ENCODE measurements around the gene NR3C2. TPM values are rescaled to one million over a fixed set of nuclear protein-coding genes. Genes with fewer than 3 reads are reported as not detected.

Gene NR3C2
- total RNA-seq, 5 donors from 2014 or later (not counting 1 experiment from before 2014, with no cell fraction given), result 33.5 to 60.4 (median 34.5) TPM

- no peak overlapping the region for H3K4me3 ChIP-seq (ENCODE audit: control insufficient read depth in 1 of 2, extremely low read depth in 1 of 2, low read length in 1 of 2)
- no peaks in the 10 kb centered on the region for H3K27me3 Mint-ChIP-seq
- ChIA-PET POLR2A (no interaction called here), CTCF (interaction anchor here in 1 of 2 donors (1.3 kb wide), 1 partner anchor 10 kb away, joined by 3 read pairs; no protein-coding TSS in a partner anchor)
- H3K4me3 Mint-ChIP-seq, result no peak overlapping the region
- no peaks in the 10 kb centered on the region for H3K36me3 ChIP-seq (ENCODE audit: control insufficient read depth in 2 of 2, extremely low read depth in 1 of 2, insufficient read depth in 1 of 2, low read length in 1 of 2)
- no peak for DNase-seq
- H3K4me1 ChIP-seq (ENCODE audit: control insufficient read depth in 1 of 2, extremely low read depth in 1 of 2, insufficient read depth in 2 of 2, low read length in 2 of 2), result no peaks in the 10 kb centered on the region
- no CpG with 5 or more reads among the region's 1 CpG for WGBS (ENCODE audit: insufficient coverage)
- peaks cover 38% of the 10 kb centered on the region for H3K36me3 Mint-ChIP-seq
- no peak for ATAC-seq (replicated peaks in 1 of 4)
- no peaks in the 10 kb centered on the region for H3K27me3 ChIP-seq (replicated peaks in 1 of 2; ENCODE audit: control insufficient read depth in 2 of 2, extremely low read depth in 1 of 2, insufficient read depth in 2 of 2, low read length in 1 of 2)
- no peaks in the 10 kb centered on the region for H3K9me3 ChIP-seq
- H3K27ac Mint-ChIP-seq, result no peak overlapping the region
- peaks cover 41 to 61% (median 47%) of the 10 kb centered on the region in 3 donors for H3K4me1 Mint-ChIP-seq
- no peaks in the 10 kb centered on the region for H3K9me3 Mint-ChIP-seq
- no peak overlapping the region for H3K27ac ChIP-seq (ENCODE audit: low read length)
These were observed 186.9 kb downstream of the NR3C2 start for GRCh38 chr4:148255344-148255720.

GRCh38 chr4:148254621-148255343, 187.4 kb downstream of the NR3C2 start:
- H3K36me3 Mint-ChIP-seq, result peaks cover 34% of the 10 kb centered on the region
- H3K27ac Mint-ChIP-seq, result no peak overlapping the region

GRCh38 chr4:148253768-148254167, 188.4 kb downstream of the NR3C2 start:
- H3K9me3 ChIP-seq, result no peaks in the 10 kb centered on the region
- WGBS (ENCODE audit: insufficient coverage), result 95% methylated on average over 3 of the region's 4 CpGs
- no peaks in the 10 kb centered on the region for H3K27me3 ChIP-seq (replicated peaks in 1 of 2; ENCODE audit: control insufficient read depth in 2 of 2, extremely low read depth in 1 of 2, insufficient read depth in 2 of 2, low read length in 1 of 2)
- no peak for ATAC-seq (replicated peaks in 1 of 4)
- CTCF ChIA-PET, result no interaction called here
- H3K4me1 ChIP-seq (ENCODE audit: control insufficient read depth in 1 of 2, extremely low read depth in 1 of 2, insufficient read depth in 2 of 2, low read length in 2 of 2), result no peaks in the 10 kb centered on the region
- no peak overlapping the region for H3K27ac ChIP-seq (ENCODE audit: low read length)
- Mint-ChIP-seq H3K4me3 (no peak overlapping the region), H3K27me3 (no peaks in the 10 kb centered on the region), H3K36me3 (peaks cover 28% of the 10 kb centered on the region), H3K27ac (no peak overlapping the region), H3K4me1 (peaks cover 46 to 57% (median 47%) of the 10 kb centered on the region in 3 donors), H3K9me3 (no peaks in the 10 kb centered on the region)
- H3K4me3 ChIP-seq (ENCODE audit: control insufficient read depth in 1 of 2, extremely low read depth in 1 of 2, low read length in 1 of 2), result no peak overlapping the region
- H3K36me3 ChIP-seq (ENCODE audit: control insufficient read depth in 2 of 2, extremely low read depth in 1 of 2, insufficient read depth in 1 of 2, low read length in 1 of 2), result no peaks in the 10 kb centered on the region
- POLR2A ChIA-PET, result no interaction called here
- no peak for DNase-seq

More at GRCh38 chr4:148254621-148255343, 187.4 kb downstream of the NR3C2 start:
- peaks cover 42 to 61% (median 48%) of the 10 kb centered on the region in 3 donors for H3K4me1 Mint-ChIP-seq
- ATAC-seq (replicated peaks in 1 of 4) (no peak), DNase-seq (no peak)
- no CpG with 5 or more reads among the region's 1 CpG for WGBS (ENCODE audit: insufficient coverage)
- Histone ChIP-seq H3K4me3 (ENCODE audit: control insufficient read depth in 1 of 2, extremely low read depth in 1 of 2, low read length in 1 of 2) (no peak overlapping the region), H3K27me3 (replicated peaks in 1 of 2; ENCODE audit: control insufficient read depth in 2 of 2, extremely low read depth in 1 of 2, insufficient read depth in 2 of 2, low read length in 1 of 2) (no peaks in the 10 kb centered on the region), H3K4me1 (ENCODE audit: control insufficient read depth in 1 of 2, extremely low read depth in 1 of 2, insufficient read depth in 2 of 2, low read length in 2 of 2) (no peaks in the 10 kb centered on the region), H3K9me3 (no peaks in the 10 kb centered on the region), H3K36me3 (ENCODE audit: control insufficient read depth in 2 of 2, extremely low read depth in 1 of 2, insufficient read depth in 1 of 2, low read length in 1 of 2) (no peaks in the 10 kb centered on the region), H3K27ac (ENCODE audit: low read length) (no peak overlapping the region)
- H3K27me3 Mint-ChIP-seq, result no peaks in the 10 kb centered on the region
- POLR2A ChIA-PET, result interaction anchor here in 1 of 2 donors (0.6 kb wide), 1 partner anchor 63 kb away, joined by 6 read pairs; no protein-coding TSS in a partner anchor
- CTCF ChIA-PET, result interaction anchor here in 1 of 2 donors (1.3 kb wide), 1 partner anchor 10 kb away, joined by 3 read pairs; no protein-coding TSS in a partner anchor
- H3K9me3 Mint-ChIP-seq, result no peaks in the 10 kb centered on the region
- no peak overlapping the region for H3K4me3 Mint-ChIP-seq

GRCh38 chr4:148248824-148249223, 193.4 kb downstream of the NR3C2 start:
- DNase-seq, result no peak
- no peak for ATAC-seq (replicated peaks in 1 of 4)
- Histone ChIP-seq H3K4me1 (ENCODE audit: control insufficient read depth in 1 of 2, extremely low read depth in 1 of 2, insufficient read depth in 2 of 2, low read length in 2 of 2) (no peaks in the 10 kb centered on the region), H3K36me3 (ENCODE audit: control insufficient read depth in 2 of 2, extremely low read depth in 1 of 2, insufficient read depth in 1 of 2, low read length in 1 of 2) (no peaks in the 10 kb centered on the region), H3K4me3 (ENCODE audit: control insufficient read depth in 1 of 2, extremely low read depth in 1 of 2, low read length in 1 of 2) (no peak overlapping the region), H3K27ac (ENCODE audit: low read length) (no peak overlapping the region), H3K27me3 (replicated peaks in 1 of 2; ENCODE audit: control insufficient read depth in 2 of 2, extremely low read depth in 1 of 2, insufficient read depth in 2 of 2, low read length in 1 of 2) (no peaks in the 10 kb centered on the region), H3K9me3 (no peaks in the 10 kb centered on the region)
- ChIA-PET CTCF (no interaction called here), POLR2A (no interaction called here)
- Mint-ChIP-seq H3K9me3 (no peaks in the 10 kb centered on the region), H3K4me1 (peaks cover 24 to 37% (median 25%) of the 10 kb centered on the region in 3 donors), H3K36me3 (peaks cover 12% of the 10 kb centered on the region), H3K27ac (no peak overlapping the region), H3K27me3 (no peaks in the 10 kb centered on the region), H3K4me3 (no peak overlapping the region)
- no CpG with 5 or more reads among the region's 4 CpGs for WGBS (ENCODE audit: insufficient coverage)

- no peak overlapping the region for H3K27ac Mint-ChIP-seq
- no CpG with 5 or more reads among the region's 3 CpGs for WGBS (ENCODE audit: insufficient coverage)
- Histone ChIP-seq H3K4me1 (ENCODE audit: control insufficient read depth in 1 of 2, extremely low read depth in 1 of 2, insufficient read depth in 2 of 2, low read length in 2 of 2) (no peaks in the 10 kb centered on the region), H3K9me3 (no peaks in the 10 kb centered on the region), H3K4me3 (ENCODE audit: control insufficient read depth in 1 of 2, extremely low read depth in 1 of 2, low read length in 1 of 2) (no peak overlapping the region), H3K27me3 (replicated peaks in 1 of 2; ENCODE audit: control insufficient read depth in 2 of 2, extremely low read depth in 1 of 2, insufficient read depth in 2 of 2, low read length in 1 of 2) (no peaks in the 10 kb centered on the region), H3K36me3 (ENCODE audit: control insufficient read depth in 2 of 2, extremely low read depth in 1 of 2, insufficient read depth in 1 of 2, low read length in 1 of 2) (no peaks in the 10 kb centered on the region), H3K27ac (ENCODE audit: low read length) (no peak overlapping the region)
- DNase-seq (no peak), ATAC-seq (replicated peaks in 1 of 4) (no peak)
- H3K36me3 Mint-ChIP-seq, result peaks cover 8% of the 10 kb centered on the region
- peaks cover 14 to 22% (median 18%) of the 10 kb centered on the region in 3 donors for H3K4me1 Mint-ChIP-seq
- no peak overlapping the region for H3K4me3 Mint-ChIP-seq
- no peaks in the 10 kb centered on the region for H3K27me3 Mint-ChIP-seq
- H3K9me3 Mint-ChIP-seq, result no peaks in the 10 kb centered on the region
- CTCF ChIA-PET, result interaction anchor here in 1 of 2 donors (0.9 kb wide), 1 partner anchor 11 kb away, joined by 3 read pairs; no protein-coding TSS in a partner anchor
- POLR2A ChIA-PET, result interaction anchor here in 1 of 2 donors (0.6 to 0.7 kb wide), 2 partner anchors 26 to 199 kb away, joined by 3 read pairs; no protein-coding TSS in a partner anchor
These were observed 197.2 kb downstream of the NR3C2 start for GRCh38 chr4:148245015-148245414.

DNA sequence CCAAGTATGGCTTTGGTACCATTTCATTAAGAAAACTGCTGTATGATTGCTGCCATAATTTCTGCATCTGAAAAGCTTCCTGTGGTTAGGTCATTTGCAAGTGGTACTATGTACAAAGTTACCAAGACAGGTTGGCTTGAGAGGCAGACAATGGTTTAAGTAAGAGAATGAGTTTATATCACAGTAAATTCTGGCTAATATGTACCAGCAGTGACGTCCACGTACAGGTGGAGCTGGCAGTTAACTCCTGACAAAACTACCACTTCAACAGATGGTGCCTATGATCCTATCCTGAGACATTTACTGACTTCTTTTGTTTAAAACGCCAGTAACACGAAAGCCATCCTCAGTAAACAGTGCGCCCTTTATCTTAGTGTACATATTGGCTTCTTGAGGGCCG, 198.4 kb downstream of the NR3C2 start:
- no peaks in the 10 kb centered on the region for H3K27me3 Mint-ChIP-seq
- H3K9me3 ChIP-seq, result no peaks in the 10 kb centered on the region
- H3K4me3 ChIP-seq (ENCODE audit: control insufficient read depth in 1 of 2, extremely low read depth in 1 of 2, low read length in 1 of 2), result no peak overlapping the region
- no peaks in the 10 kb centered on the region for H3K36me3 ChIP-seq (ENCODE audit: control insufficient read depth in 2 of 2, extremely low read depth in 1 of 2, insufficient read depth in 1 of 2, low read length in 1 of 2)
- H3K36me3 Mint-ChIP-seq, result peaks cover 14% of the 10 kb centered on the region
- WGBS (ENCODE audit: insufficient coverage), result 100% methylated on average over 2 of the region's 6 CpGs
- H3K27ac Mint-ChIP-seq, result no peak overlapping the region
- H3K27me3 ChIP-seq (replicated peaks in 1 of 2; ENCODE audit: control insufficient read depth in 2 of 2, extremely low read depth in 1 of 2, insufficient read depth in 2 of 2, low read length in 1 of 2), result no peaks in the 10 kb centered on the region
- H3K27ac ChIP-seq (ENCODE audit: low read length), result no peak overlapping the region
- DNase-seq, result no peak
- H3K9me3 Mint-ChIP-seq, result no peaks in the 10 kb centered on the region
- CTCF ChIA-PET, result interaction anchor here in 1 of 2 donors (1.1 kb wide), 1 partner anchor 13 kb away, joined by 3 read pairs; no protein-coding TSS in a partner anchor
- no peaks in the 10 kb centered on the region for H3K4me1 ChIP-seq (ENCODE audit: control insufficient read depth in 1 of 2, extremely low read depth in 1 of 2, insufficient read depth in 2 of 2, low read length in 2 of 2)
- POLR2A ChIA-PET, result no interaction called here
- H3K4me1 Mint-ChIP-seq, result peaks cover 18 to 29% (median 23%) of the 10 kb centered on the region in 3 donors
- no peak overlapping the region for H3K4me3 Mint-ChIP-seq
- ATAC-seq (replicated peaks in 1 of 4), result no peak
